NCI-H1436 (cell line): ENCODE results near the gene MGAT4B.

ENCODE experiments used
- DNase-seq: peaks from one replicate; lab custom pipeline; 2025; lab: John Stamatoyannopoulos, UW

Gene MGAT4B

GRCh38 chr5:179769796-179770195 lies 36.9 kb downstream of the MGAT4B start:
- no peak for DNase-seq

- DNase-seq = no peak
These were observed 37.4 kb downstream of the MGAT4B start for GRCh38 chr5:179769271-179769670.

GRCh38 chr5:179768326-179769085 lies 38.2 kb downstream of the MGAT4B start:
- DNase-seq = no peak

- DNase-seq = no peak
These were observed 39.1 kb downstream of the MGAT4B start for GRCh38 chr5:179767496-179768100.

- DNase-seq = no peak
These were observed 39.8 kb downstream of the MGAT4B start for GRCh38 chr5:179766726-179767455.

- DNase-seq = no peak
These were observed 40.5 kb downstream of the MGAT4B start for GRCh38 chr5:179766021-179766725.

GRCh38 chr5:179765400-179765799 lies 41.3 kb downstream of the MGAT4B start:
- no peak for DNase-seq

- DNase-seq = no peak
These were observed 42.6 kb downstream of the MGAT4B start for GRCh38 chr5:179764056-179764455.

GRCh38 chr5:179763215-179763945 lies 43.3 kb downstream of the MGAT4B start:
- peak; percentile 13 for DNase-seq

- no peak for DNase-seq
These were observed 43.9 kb downstream of the MGAT4B start for GRCh38 chr5:179762781-179763176.

- DNase-seq = no peak
These were observed 44.4 kb downstream of the MGAT4B start for GRCh38 chr5:179762079-179762780.

GRCh38 chr5:179759581-179760551 lies 46.8 kb downstream of the MGAT4B start:
- DNase-seq = no peak

GRCh38 chr5:179758955-179759354 lies 47.7 kb downstream of the MGAT4B start:
- DNase-seq = no peak

GRCh38 chr5:179755022-179755421 lies 51.6 kb downstream of the MGAT4B start:
- DNase-seq = no peak

- DNase-seq = no peak
These were observed 52.7 kb downstream of the MGAT4B start for GRCh38 chr5:179753971-179754370.

GRCh38 chr5:179749857-179750508 lies 56.7 kb downstream of the MGAT4B start:
- no peak for DNase-seq

- DNase-seq = no peak
These were observed 58.9 kb downstream of the MGAT4B start for GRCh38 chr5:179747811-179748210.
